ENCODE data around the gene FAM181B. TPM values are rescaled to one million over a fixed set of nuclear protein-coding genes. Genes with fewer than 3 reads are reported as not detected.
"Not testable (repeated sequence)": the region's sequence is repeated elsewhere in the genome, so short reads cannot be mapped to it uniquely, and the experiment has no call there.

FAM181B gene
- total and polyA plus RNA-seq, 8 donors: 0.46 to 0.67 (median 0.50) TPM

DNA sequence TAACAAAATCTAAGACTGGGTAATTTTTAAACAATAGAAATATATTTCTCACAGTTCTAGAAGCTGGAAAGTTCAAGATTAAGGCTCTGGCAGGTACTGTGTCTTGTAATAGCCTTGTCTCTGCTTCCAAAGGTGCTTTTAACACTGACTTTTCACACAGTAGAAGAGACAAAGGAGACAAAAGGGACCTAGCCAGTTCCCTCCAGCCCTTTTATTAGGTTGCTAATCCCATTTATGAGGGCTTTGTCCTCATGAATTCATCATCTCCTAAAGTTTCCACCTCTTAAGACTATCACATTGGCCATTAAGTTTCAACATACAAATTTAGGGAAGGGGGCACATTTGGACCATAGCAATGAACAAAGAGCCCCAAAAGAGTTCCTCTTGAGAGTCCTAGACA is 40.7 kb downstream of the FAM181B start:
- no peaks in the 10 kb centered on the region for H3K4me1 ChIP-seq
- H3K4me3 ChIP-seq: no peak overlapping the region
- no peak for TF ChIP-seq CTCF (IDR thresholded peaks at IDR 0.05)
- peaks cover 0 to 6% (median 0%) of the 10 kb centered on the region in 4 donors for H3K27me3 ChIP-seq
- intact Hi-C loops (cut with DNase I): loop anchor here in 1 of 3 donors (10.0 kb wide), 1 partner anchor 1048 kb away; no protein-coding TSS in a partner anchor
- DNase-seq (no peak), ATAC-seq (no peak), FAIRE-seq (no peak)
- H3K36me3 ChIP-seq: no peaks in the 10 kb centered on the region
- no peaks in the 10 kb centered on the region for H3K9me3 ChIP-seq
- H3K27ac ChIP-seq: no peak overlapping the region

- FAIRE-seq; H3K4me3 ChIP-seq; H3K9me3 ChIP-seq; intact Hi-C loops (cut with DNase I); H3K4me1 ChIP-seq; DNase-seq; ATAC-seq; H3K27me3 ChIP-seq; H3K27ac ChIP-seq; H3K36me3 ChIP-seq: not testable (repeated sequence)
- 89 to 95% methylated on average over 19 to 23 of the region's 23 CpGs for WGBS, 2 donors
Observed at GRCh38 chr11:82689347-82689746, 44.3 kb downstream of the FAM181B start.

- Histone ChIP-seq H3K36me3 (no peaks in the 10 kb centered on the region), H3K27me3 (no peaks in the 10 kb centered on the region), H3K9me3 (no peaks in the 10 kb centered on the region), H3K4me1 (no peaks in the 10 kb centered on the region), H3K27ac (no peak overlapping the region), H3K4me3 (no peak overlapping the region)
- WGBS, 2 donors: 42 to 57% methylated on average over 2 of the region's 2 CpGs
- no peak for FAIRE-seq
- no peak for TF ChIP-seq CTCF (IDR thresholded peaks at IDR 0.05)
- intact Hi-C loops (cut with DNase I): no loop called here
- no peak for DNase-seq
- ATAC-seq: no peak
Observed at GRCh38 chr11:82686211-82686610, 47.5 kb downstream of the FAM181B start.

DNA sequence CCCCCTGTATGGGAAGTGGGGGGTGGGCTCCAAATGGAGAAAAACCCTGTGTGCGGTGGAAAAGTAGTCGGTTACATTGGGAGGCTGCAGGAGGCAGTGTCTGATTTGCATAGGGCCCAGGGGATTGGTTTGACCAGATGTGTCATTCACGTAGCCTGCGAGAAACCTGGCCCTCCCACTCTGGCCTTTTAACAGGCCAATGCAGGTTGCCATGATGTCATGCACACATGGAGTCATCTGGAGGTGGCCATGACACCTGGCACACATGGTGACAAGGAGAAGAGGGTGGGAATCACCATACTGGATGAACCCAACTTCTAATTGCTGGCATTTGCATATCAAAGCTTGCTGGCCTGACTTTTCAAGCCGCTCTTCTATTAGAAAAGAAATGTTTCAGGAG is 50.6 kb downstream of the FAM181B start:
- Histone ChIP-seq H3K27ac (no peak overlapping the region), H3K27me3 (no peaks in the 10 kb centered on the region), H3K9me3 (no peaks in the 10 kb centered on the region), H3K4me3 (no peak overlapping the region), H3K36me3 (no peaks in the 10 kb centered on the region), H3K4me1 (no peaks in the 10 kb centered on the region)
- 77 to 93% methylated on average over 5 of the region's 5 CpGs for WGBS, 2 donors
- FAIRE-seq (no peak), DNase-seq (no peak), ATAC-seq (no peak)
- intact Hi-C loops (cut with DNase I): no loop called here
- no peak for TF ChIP-seq CTCF (IDR thresholded peaks at IDR 0.05)

DNA sequence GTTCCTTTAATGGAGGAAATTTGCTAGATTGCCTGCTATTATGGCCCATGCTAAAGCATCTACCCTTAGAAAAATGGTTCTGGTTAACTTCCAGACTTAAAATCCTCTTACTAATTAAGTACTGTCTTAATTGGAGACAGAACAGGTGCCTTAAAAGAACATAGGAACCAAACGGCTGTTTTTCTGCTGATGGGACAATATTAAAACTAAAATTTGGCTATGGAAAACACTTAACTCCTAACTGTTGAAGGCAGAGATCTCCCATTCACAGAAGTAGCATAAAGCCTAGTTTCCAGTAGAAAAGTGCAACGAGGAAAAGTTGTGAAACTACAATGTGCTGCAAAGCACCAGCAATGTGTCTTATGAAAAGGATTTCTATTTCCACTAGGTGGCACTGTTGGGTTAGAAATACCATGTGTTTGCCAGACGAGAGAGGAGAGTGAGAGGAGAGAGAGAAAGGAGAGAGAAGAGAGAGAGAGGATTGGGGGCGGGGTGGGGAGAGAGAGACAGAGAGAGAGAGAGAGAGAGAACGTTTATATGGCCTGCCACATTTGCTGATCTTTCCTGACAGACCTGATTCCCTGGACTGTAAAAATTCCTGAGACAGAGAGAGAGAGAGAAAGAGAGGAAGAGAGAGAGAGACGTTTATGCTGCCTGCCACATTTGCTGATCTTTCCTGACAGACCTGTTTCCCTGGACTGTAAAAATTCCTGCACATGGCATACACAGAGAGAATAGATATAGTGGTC is 51.5 kb downstream of the FAM181B start:
- Histone ChIP-seq H3K4me1 (no peaks in the 10 kb centered on the region), H3K27me3 (no peaks in the 10 kb centered on the region), H3K36me3 (no peaks in the 10 kb centered on the region), H3K4me3 (no peak overlapping the region), H3K27ac (no peak overlapping the region), H3K9me3 (no peaks in the 10 kb centered on the region)
- ATAC-seq: peak; percentile 81 to 91 (median 87)
- peak in 3 of 4 donors; percentile 18 to 50 (median 33) for TF ChIP-seq CTCF (IDR thresholded peaks at IDR 0.05)
- no peak for FAIRE-seq
- intact Hi-C loops (cut with DNase I): no loop called here
- DNase-seq: peak in 1 of 6 donors; percentile 17
- WGBS, 2 donors: 10 to 16% methylated on average over 6 of the region's 6 CpGs

Data from pancreas (tissue), 10 donors.